Neural progenitor cell (in vitro differentiated cells): ENCODE data around the gene CPT1B. TPM values are rescaled to one million over a fixed set of nuclear protein-coding genes. Genes with fewer than 3 reads are reported as not detected.

ENCODE experiments used
- DNase-seq: peaks from one replicate; pipeline ENCODE4 v3.0.0-alpha.2; 2016; ENCODE audit warnings: low spot score
- H2AFZ ChIP-seq: fragments of 200-600 bp; sonication (generic); replicated peaks from 2 replicates; pipeline ENCODE4 v1.6.1; 2016; ENCODE audit warnings: antibody characterized with exemption
- H3F3A ChIP-seq: fragments of 200-600 bp; sonication (generic); 2 replicates; pipeline ENCODE4 v1.6.1; 2016; ENCODE audit warnings: antibody characterized with exemption, low read depth
- H3K27ac ChIP-seq: fragments of 200-600 bp; sonication (generic); 2 replicates; pipeline ENCODE4 v1.5.1; 2016; ENCODE audit warnings: mild to moderate bottlenecking
- H3K27me3 ChIP-seq: fragments of 200-600 bp; sonication (generic); 2 replicates; pipeline ENCODE4 v1.6.1; 2016; ENCODE audit warnings: mild to moderate bottlenecking, moderate library complexity
- H3K36me3 ChIP-seq: fragments of 200-600 bp; sonication (generic); 2 replicates; pipeline ENCODE4 v1.5.1; 2016
- H3K4me1 ChIP-seq: fragments of 200-600 bp; sonication (generic); 2 replicates; pipeline ENCODE4 v1.6.1; 2016; ENCODE audit warnings: mixed run types
- H3K4me2 ChIP-seq: fragments of 200-600 bp; sonication (generic); 2 replicates; pipeline ENCODE4 v1.6.1; 2016
- H3K4me3 ChIP-seq: fragments of 200-600 bp; sonication (generic); 2 replicates; pipeline ENCODE4 v1.5.1; 2016
- H3K79me2 ChIP-seq: fragments of 200-600 bp; sonication (generic); 2 replicates; pipeline ENCODE4 v1.6.1; 2016; ENCODE audit warnings: low read depth
- H3K9ac ChIP-seq: fragments of 200-600 bp; sonication (generic); 2 replicates; pipeline ENCODE4 v1.6.1; 2016
- H3K9me3 ChIP-seq: fragments of 200-600 bp; sonication (generic); 2 replicates; pipeline ENCODE4 v1.5.1; 2016; ENCODE audit warnings: low read depth
- H4K20me1 ChIP-seq: fragments of 200-600 bp; sonication (generic); 2 replicates; pipeline ENCODE4 v1.6.1; 2016; ENCODE audit warnings: low read depth
- H3K27ac Mint-ChIP-seq: 3 replicates; pipeline ENCODE4 v1.8.0; 2021; ENCODE audit warnings: mixed read lengths
- H3K27me3 Mint-ChIP-seq: 2 replicates; pipeline ENCODE4 v1.8.0; 2022; ENCODE audit warnings: low read depth, mild to moderate bottlenecking, inconsistent platforms, moderate library complexity, mixed read lengths; ENCODE audit not compliant: insufficient read depth
- H3K36me3 Mint-ChIP-seq: 3 replicates; pipeline ENCODE4 v1.8.0; 2021; ENCODE audit warnings: mixed read lengths
- H3K4me1 Mint-ChIP-seq: 3 replicates; pipeline ENCODE4 v1.8.0; 2021; ENCODE audit warnings: mixed read lengths
- H3K4me3 Mint-ChIP-seq: 3 replicates; pipeline ENCODE4 v1.8.0; 2021; ENCODE audit warnings: mild to moderate bottlenecking, moderate library complexity, mixed read lengths
- H3K9me3 Mint-ChIP-seq: 3 replicates; pipeline ENCODE4 v1.8.0; 2020; ENCODE audit warnings: mixed read lengths
- EZH2 ChIP-seq: fragments of 200-600 bp; sonication (generic); IDR thresholded peaks from 2 replicates; pipeline ENCODE4 v1.6.1; 2017; ENCODE audit warnings: antibody characterized with exemption, mild to moderate bottlenecking, moderate library complexity
- EZH2phosphoT487 ChIP-seq: fragments of 200-600 bp; sonication (generic); IDR thresholded peaks from 2 replicates; pipeline ENCODE4 v1.6.1; 2017; ENCODE audit warnings: antibody characterized with exemption
- total RNA-seq: library from RNA; depleted of rRNA; stranded (reverse); fragments of >200 nt; gene quantifications from 2 replicates; pipeline ENCODE4 v1.2.3, GENCODE V29; 2015; ENCODE audit warnings: low replicate concordance
- TF ChIP-seq, protein P1 (sequence below): fragments of 200-600 bp; sonication (generic); IDR thresholded peaks from 2 replicates; pipeline ENCODE4 v1.5.1; 2017; ENCODE audit warnings: antibody characterized with exemption, mild to moderate bottlenecking

The CPT1B gene
- total RNA-seq, 1 donor from 2014 or later, result 33.9 TPM

DNA sequence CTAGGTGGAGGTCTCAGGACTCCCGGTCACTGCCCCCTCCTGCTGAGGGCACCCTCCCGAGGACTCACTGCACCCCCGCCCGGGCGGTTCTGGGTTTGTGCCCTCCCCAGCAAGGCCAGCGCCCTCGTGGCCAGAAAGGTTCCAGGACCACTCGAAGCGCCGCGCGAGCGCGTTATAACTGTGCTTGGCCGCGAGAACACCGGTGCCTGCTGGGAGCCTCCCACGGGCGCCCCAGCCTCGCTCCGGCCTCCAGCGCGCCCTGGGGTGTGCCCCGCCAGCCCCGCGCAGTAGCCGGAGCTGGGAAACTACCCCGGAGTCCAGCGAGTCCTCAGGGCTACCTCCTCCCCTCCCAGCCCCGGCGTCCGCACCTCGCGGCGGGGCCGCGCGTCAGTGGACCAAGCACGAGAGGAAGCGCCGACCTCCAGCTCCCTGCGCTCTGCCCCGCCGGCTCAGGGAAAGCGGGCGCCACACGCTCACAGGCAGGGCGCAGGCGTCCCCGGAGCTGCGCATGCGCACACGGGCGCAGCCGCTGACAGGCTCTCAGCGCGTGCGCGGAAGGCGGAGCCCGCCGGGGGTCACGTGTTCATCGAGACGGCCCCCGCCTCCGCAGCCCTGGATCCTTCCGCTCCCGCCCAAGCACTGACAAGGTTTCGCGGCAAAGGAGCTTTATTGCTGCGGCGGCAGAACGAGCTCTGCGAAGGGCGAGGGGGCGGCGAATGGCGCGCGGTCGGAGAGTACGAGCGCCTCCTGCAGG is 52.9 kb downstream of the CPT1B start, which contains the start of gene SCO2:
SCO2 (minus strand) TSS at position 495 of the 754 bp plus-strand sequence. CDS start 1,187 bp downstream, outside the sequence.
- TF ChIP-seq EZH2 (no peak), EZH2phosphoT487 (no peak)
- TF ChIP-seq, protein P1, sequence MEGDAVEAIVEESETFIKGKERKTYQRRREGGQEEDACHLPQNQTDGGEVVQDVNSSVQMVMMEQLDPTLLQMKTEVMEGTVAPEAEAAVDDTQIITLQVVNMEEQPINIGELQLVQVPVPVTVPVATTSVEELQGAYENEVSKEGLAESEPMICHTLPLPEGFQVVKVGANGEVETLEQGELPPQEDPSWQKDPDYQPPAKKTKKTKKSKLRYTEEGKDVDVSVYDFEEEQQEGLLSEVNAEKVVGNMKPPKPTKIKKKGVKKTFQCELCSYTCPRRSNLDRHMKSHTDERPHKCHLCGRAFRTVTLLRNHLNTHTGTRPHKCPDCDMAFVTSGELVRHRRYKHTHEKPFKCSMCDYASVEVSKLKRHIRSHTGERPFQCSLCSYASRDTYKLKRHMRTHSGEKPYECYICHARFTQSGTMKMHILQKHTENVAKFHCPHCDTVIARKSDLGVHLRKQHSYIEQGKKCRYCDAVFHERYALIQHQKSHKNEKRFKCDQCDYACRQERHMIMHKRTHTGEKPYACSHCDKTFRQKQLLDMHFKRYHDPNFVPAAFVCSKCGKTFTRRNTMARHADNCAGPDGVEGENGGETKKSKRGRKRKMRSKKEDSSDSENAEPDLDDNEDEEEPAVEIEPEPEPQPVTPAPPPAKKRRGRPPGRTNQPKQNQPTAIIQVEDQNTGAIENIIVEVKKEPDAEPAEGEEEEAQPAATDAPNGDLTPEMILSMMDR, result peak; percentile 67

DNA sequence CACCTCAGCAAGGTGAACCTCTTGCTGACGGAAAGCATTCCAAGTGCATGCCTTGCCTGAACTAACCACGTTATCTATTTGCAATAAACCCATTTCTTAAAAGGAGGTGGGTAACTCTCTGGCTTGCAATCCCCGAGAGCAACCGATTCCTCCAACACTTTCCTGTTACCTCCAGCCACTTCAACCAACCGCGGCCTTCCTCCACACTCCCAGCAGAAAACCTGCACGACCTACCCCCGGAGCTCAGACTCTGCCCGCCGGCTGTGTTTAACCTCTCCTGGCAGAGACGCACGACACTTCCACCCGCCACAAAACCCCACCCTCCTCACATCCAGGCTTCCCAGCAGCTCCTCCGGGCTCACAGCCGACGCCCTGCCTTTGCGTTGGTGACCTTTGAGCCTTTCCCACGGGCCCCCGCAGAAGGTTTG is 53.5 kb downstream of the CPT1B start:
- Mint-ChIP-seq H3K27ac (peak overlapping the region; percentile 74), H3K27me3 (peaks cover 34% of the 10 kb centered on the region), H3K9me3 (no peaks in the 10 kb centered on the region), H3K36me3 (peaks cover 6% of the 10 kb centered on the region), H3K4me1 (peaks cover 12% of the 10 kb centered on the region), H3K4me3 (peak overlapping the region; percentile 89)
- Histone ChIP-seq H2AFZ (no peak overlapping the region), H3K36me3 (no peaks in the 10 kb centered on the region), H3K4me2 (peak overlapping the region; percentile 99), H3K4me1 (peaks cover 7% of the 10 kb centered on the region), H3F3A (peaks cover 39% of the 10 kb centered on the region), H3K27ac (no peak overlapping the region), H3K27me3 (peaks cover 35% of the 10 kb centered on the region), H3K79me2 (peaks cover 9% of the 10 kb centered on the region), H3K9me3 (no peaks in the 10 kb centered on the region), H3K4me3 (peak overlapping the region; percentile 92), H3K9ac (peak overlapping the region; percentile 76), H4K20me1 (peaks cover 51% of the 10 kb centered on the region)
- DNase-seq, result no peak
- TF ChIP-seq, protein P1, result no peak
- no peak for TF ChIP-seq EZH2

More for the DNA sequence above, 52.9 kb downstream of the CPT1B start, which contains the start of gene SCO2:
- Mint-ChIP-seq H3K4me1 (peaks cover 12% of the 10 kb centered on the region), H3K27me3 (peaks cover 34% of the 10 kb centered on the region), H3K36me3 (peaks cover 5% of the 10 kb centered on the region), H3K4me3 (peak within 1 kb of the TSS; percentile 89), H3K27ac (peak within 1 kb of the TSS; percentile 74), H3K9me3 (no peaks in the 10 kb centered on the region)
- DNase-seq, result peak; percentile 99
- Histone ChIP-seq H3K9ac (peak within 1 kb of the TSS; percentile 76), H3K4me3 (peak within 1 kb of the TSS; percentile 92), H3K4me1 (peaks cover 9% of the 10 kb centered on the region), H3K36me3 (no peaks in the 10 kb centered on the region), H4K20me1 (peaks cover 57% of the 10 kb centered on the region), H3K27me3 (peaks cover 41% of the 10 kb centered on the region), H3K9me3 (no peaks in the 10 kb centered on the region), H3K4me2 (peak within 1 kb of the TSS; percentile 99), H3F3A (peaks cover 45% of the 10 kb centered on the region), H2AFZ (peak within 1 kb of the TSS; percentile 93), H3K79me2 (peaks cover 9% of the 10 kb centered on the region), H3K27ac (peak within 1 kb of the TSS; percentile 78)

GRCh38 chr22:50523806-50524675 is 54.2 kb downstream of the CPT1B start:
- Histone ChIP-seq H3K4me3 (peak overlapping the region; percentile 92), H3K27me3 (peaks cover 29% of the 10 kb centered on the region), H3F3A (peaks cover 32% of the 10 kb centered on the region), H2AFZ (no peak overlapping the region), H3K4me1 (peaks cover 7% of the 10 kb centered on the region), H3K9ac (no peak overlapping the region), H3K79me2 (peaks cover 9% of the 10 kb centered on the region), H3K27ac (no peak overlapping the region), H3K36me3 (no peaks in the 10 kb centered on the region), H3K4me2 (peak overlapping the region; percentile 99), H4K20me1 (peaks cover 45% of the 10 kb centered on the region), H3K9me3 (no peaks in the 10 kb centered on the region)
- Mint-ChIP-seq H3K27me3 (peaks cover 27% of the 10 kb centered on the region), H3K36me3 (peaks cover 10% of the 10 kb centered on the region), H3K9me3 (no peaks in the 10 kb centered on the region), H3K4me1 (peaks cover 12% of the 10 kb centered on the region), H3K4me3 (peak overlapping the region; percentile 89), H3K27ac (peak overlapping the region; percentile 74)
- no peak for TF ChIP-seq EZH2
- TF ChIP-seq, protein P1, result no peak
- TF ChIP-seq EZH2phosphoT487, result no peak
- DNase-seq, result no peak
